Measurements from ENCODE around the gene TCFL5.

Gene TCFL5

GRCh38 chr20:62809530-62810428, 51.8 kb downstream of the TCFL5 start:
- H3K79me2 ChIP-seq (ENCODE audit: insufficient read depth, low read length), result peaks cover 43% of the 10 kb centered on the region
- no peaks in the 10 kb centered on the region for H3K27me3 ChIP-seq (ENCODE audit: insufficient read depth, low read length, poor library complexity)
- H3K4me2 ChIP-seq (ENCODE audit: insufficient read depth, low read length), result no peak overlapping the region
- peaks cover 84% of the 10 kb centered on the region for H3K36me3 ChIP-seq (ENCODE audit: insufficient read depth, low read length)
- H3K9me3 ChIP-seq (ENCODE audit: insufficient read depth, low read length, severe bottlenecking), result no peaks in the 10 kb centered on the region
- H4K20me1 ChIP-seq (ENCODE audit: insufficient read depth, low read length), result peaks cover 81% of the 10 kb centered on the region
- H3K4me1 ChIP-seq (ENCODE audit: insufficient read depth, low read length), result peaks cover 31% of the 10 kb centered on the region
- H3K9ac ChIP-seq (ENCODE audit: low read depth, low read length), result no peak overlapping the region
- DNase-seq (no peak), ATAC-seq (ENCODE audit: insufficient read depth, low read depth) (no peak)
- H3K27ac ChIP-seq (ENCODE audit: low read length), result no peak overlapping the region
- H3K4me3 ChIP-seq (ENCODE audit: low read depth in 1 of 2, low read length in 2 of 2), result no peak overlapping the region
- H2AFZ ChIP-seq (ENCODE audit: low read depth, low read length), result no peak overlapping the region
- TF ChIP-seq CTCF (IDR thresholded peaks at IDR 0.05; ENCODE audit: borderline replicate concordance, extremely low read depth, low read length, poor library complexity, severe bottlenecking) (no peak), EZH2 (IDR thresholded peaks at IDR 0.05; ENCODE audit: borderline replicate concordance, low read depth, low read length, severe bottlenecking) (no peak)

DNA sequence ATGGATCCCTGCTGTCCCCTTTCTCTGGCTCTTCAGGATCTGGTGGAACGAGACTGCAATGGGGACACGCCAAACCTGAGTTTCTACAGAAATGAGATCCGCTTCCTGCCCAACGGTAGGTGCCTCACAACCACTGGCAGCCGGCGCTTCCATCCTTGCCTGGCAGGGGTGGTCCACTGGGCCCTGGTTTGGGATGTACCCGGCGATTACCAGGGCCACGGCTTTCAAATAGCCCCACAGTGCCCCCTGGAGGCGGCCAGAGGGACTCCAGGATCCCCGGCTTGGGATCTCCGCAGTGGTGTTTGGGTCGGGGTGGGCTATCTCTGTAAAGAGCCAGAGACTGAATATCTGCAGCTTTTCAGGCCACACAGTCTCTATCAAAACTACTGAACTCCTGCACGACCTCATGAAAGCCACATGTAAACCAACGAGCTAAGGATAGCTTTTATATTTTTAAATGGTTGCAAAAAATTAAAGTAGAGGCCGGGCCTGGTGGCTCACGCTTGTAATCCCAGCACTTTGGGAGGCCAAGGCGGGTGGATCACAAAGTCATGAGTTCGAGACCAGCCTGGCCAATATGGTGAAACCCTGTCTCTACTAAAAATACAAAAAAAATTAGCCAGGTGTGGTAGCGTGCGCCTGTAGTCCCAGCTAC, 53.3 kb downstream of the TCFL5 start:
- H3K27ac ChIP-seq (ENCODE audit: low read length), result no peak overlapping the region
- H3K9ac ChIP-seq (ENCODE audit: low read depth, low read length), result no peak overlapping the region

DNA sequence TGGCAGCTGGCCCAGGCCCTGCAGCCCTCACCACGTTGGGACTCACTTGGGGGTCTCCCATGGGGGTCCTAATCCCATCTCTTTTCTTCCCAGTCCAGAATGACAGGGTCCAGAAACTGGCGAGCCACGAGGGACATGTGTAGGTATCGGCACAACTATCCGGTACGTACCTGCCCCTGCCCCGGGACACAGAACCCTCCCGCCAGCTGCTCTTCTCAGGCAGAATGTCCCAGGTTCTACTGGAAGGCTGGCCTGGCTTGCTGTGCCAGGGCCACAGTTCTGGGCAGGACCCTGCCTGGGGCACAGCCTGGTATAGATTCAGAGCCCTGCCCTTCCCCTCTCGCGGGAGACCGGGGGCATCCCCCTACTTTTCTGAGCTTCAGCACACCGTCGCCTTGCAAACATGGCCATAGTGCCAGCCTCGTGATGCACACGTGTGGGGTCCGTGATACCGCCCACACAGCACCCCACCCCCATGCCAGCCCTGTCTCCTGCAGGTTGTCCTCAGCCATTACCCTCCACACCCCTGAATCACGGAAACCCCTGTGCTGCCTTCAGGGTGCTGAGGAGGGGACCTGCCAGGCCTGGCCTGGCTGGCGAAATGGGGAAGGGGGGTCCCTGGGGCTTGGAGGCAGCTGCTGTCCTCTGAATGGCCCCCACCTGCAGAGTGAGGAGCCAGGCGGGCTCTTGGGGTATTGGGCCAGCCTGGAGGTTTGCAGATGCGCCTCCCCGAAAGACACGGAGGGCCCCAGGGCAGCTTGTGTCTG, 54.0 kb downstream of the TCFL5 start:
- peaks cover 38% of the 10 kb centered on the region for H3K4me1 ChIP-seq (ENCODE audit: insufficient read depth, low read length)
- peak overlapping the region; percentile 29 for H3K4me2 ChIP-seq (ENCODE audit: insufficient read depth, low read length)
- peaks cover 70% of the 10 kb centered on the region for H3K36me3 ChIP-seq (ENCODE audit: insufficient read depth, low read length)

More for the DNA sequence above, 53.3 kb downstream of the TCFL5 start:
- H2AFZ ChIP-seq (ENCODE audit: low read depth, low read length), result no peak overlapping the region
- H3K9me3 ChIP-seq (ENCODE audit: insufficient read depth, low read length, severe bottlenecking), result no peaks in the 10 kb centered on the region
- peak; percentile 74 for DNase-seq
- H3K79me2 ChIP-seq (ENCODE audit: insufficient read depth, low read length), result peaks cover 44% of the 10 kb centered on the region
- H3K36me3 ChIP-seq (ENCODE audit: insufficient read depth, low read length), result peaks cover 75% of the 10 kb centered on the region
- TF ChIP-seq EZH2 (IDR thresholded peaks at IDR 0.05; ENCODE audit: borderline replicate concordance, low read depth, low read length, severe bottlenecking) (no peak), CTCF (IDR thresholded peaks at IDR 0.05; ENCODE audit: borderline replicate concordance, extremely low read depth, low read length, poor library complexity, severe bottlenecking) (peak; percentile 97)
- H4K20me1 ChIP-seq (ENCODE audit: insufficient read depth, low read length), result peaks cover 67% of the 10 kb centered on the region
- H3K4me3 ChIP-seq (ENCODE audit: low read depth in 1 of 2, low read length in 2 of 2), result no peak overlapping the region
- H3K27me3 ChIP-seq (ENCODE audit: insufficient read depth, low read length, poor library complexity), result no peaks in the 10 kb centered on the region
- peak; percentile 60 for ATAC-seq (ENCODE audit: insufficient read depth, low read depth)
- peaks cover 38% of the 10 kb centered on the region for H3K4me1 ChIP-seq (ENCODE audit: insufficient read depth, low read length)
- peak overlapping the region; percentile 29; the same call in 1 of the 2 replicates for H3K4me2 ChIP-seq (ENCODE audit: insufficient read depth, low read length)

More for the DNA sequence above, 54.0 kb downstream of the TCFL5 start:
- ATAC-seq (ENCODE audit: insufficient read depth, low read depth) (no peak), DNase-seq (no peak)
- peaks cover 63% of the 10 kb centered on the region for H4K20me1 ChIP-seq (ENCODE audit: insufficient read depth, low read length)
- no peaks in the 10 kb centered on the region for H3K9me3 ChIP-seq (ENCODE audit: insufficient read depth, low read length, severe bottlenecking)
- H3K9ac ChIP-seq (ENCODE audit: low read depth, low read length), result no peak overlapping the region; the same call in 1 of the 2 replicates
- no peak overlapping the region for H3K4me3 ChIP-seq (ENCODE audit: low read depth in 1 of 2, low read length in 2 of 2)
- no peaks in the 10 kb centered on the region for H3K27me3 ChIP-seq (ENCODE audit: insufficient read depth, low read length, poor library complexity)
- TF ChIP-seq CTCF (IDR thresholded peaks at IDR 0.05; ENCODE audit: borderline replicate concordance, extremely low read depth, low read length, poor library complexity, severe bottlenecking), result no peak
- no peak for TF ChIP-seq EZH2 (IDR thresholded peaks at IDR 0.05; ENCODE audit: borderline replicate concordance, low read depth, low read length, severe bottlenecking)
- no peak overlapping the region for H2AFZ ChIP-seq (ENCODE audit: low read depth, low read length)
- H3K27ac ChIP-seq (ENCODE audit: low read length), result no peak overlapping the region
- H3K79me2 ChIP-seq (ENCODE audit: insufficient read depth, low read length), result peaks cover 44% of the 10 kb centered on the region

Measured in DND-41 (cell line).